Astrocyte of the cerebellum (primary cell): ENCODE data around the gene ARRB1.

ENCODE experiments used
- DNase-seq: peaks from one replicate; pipeline ENCODE4 v3.0.0-alpha.2; 2011; ENCODE audit warnings: low read depth
- H3K4me3 ChIP-seq: 2 replicates; pipeline ENCODE4 v1.5.1; 2011; ENCODE audit warnings: mild to moderate bottlenecking, low read depth, low read length, moderate library complexity
- in situ Hi-C: cut with HindIII; loops from 2 replicates; pipeline ENCODE4 v1.10.0; 2017; ENCODE audit warnings: low sequenced_read_pairs
- TF ChIP-seq, protein P1 (sequence below): IDR thresholded peaks from 2 replicates; pipeline ENCODE4 v1.5.1; 2012; ENCODE audit warnings: low read length, low read depth, moderate library complexity, mild to moderate bottlenecking; ENCODE audit errors: missing control alignments

Gene ARRB1

DNA sequence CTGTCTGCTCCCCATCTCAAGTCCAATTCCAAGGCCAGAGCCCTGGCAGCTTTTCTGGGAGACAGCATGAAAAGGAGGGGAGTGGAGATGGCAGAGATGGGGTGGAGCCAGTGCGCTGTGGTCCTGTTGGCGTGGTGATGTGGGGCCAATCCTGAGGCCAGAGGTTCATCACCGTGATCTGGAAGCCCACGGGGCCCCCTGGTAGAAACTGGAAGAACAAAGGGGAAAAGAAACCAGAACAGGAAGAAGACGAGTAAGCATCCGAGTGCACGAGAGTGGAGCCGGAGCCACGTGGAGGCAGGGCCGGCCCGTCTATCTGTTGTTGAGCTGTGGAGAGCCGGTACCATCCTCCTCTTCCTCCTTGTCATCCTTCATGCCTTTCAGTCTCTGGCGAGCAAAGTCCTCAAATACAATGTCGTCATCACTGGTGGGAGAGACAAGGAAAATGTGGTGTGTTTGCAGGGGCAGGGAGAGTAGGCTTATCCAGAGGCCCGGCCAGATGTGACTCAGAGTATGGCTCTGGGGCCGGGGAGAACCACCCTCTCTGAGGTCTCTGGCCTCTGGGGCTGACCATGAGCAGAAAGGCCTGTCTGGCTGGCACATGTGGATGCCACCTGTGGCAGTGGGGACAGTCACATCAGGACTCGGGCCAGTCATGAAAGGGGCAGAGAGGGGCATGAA is 85.5 kb downstream of the ARRB1 start:
- TF ChIP-seq, protein P1, sequence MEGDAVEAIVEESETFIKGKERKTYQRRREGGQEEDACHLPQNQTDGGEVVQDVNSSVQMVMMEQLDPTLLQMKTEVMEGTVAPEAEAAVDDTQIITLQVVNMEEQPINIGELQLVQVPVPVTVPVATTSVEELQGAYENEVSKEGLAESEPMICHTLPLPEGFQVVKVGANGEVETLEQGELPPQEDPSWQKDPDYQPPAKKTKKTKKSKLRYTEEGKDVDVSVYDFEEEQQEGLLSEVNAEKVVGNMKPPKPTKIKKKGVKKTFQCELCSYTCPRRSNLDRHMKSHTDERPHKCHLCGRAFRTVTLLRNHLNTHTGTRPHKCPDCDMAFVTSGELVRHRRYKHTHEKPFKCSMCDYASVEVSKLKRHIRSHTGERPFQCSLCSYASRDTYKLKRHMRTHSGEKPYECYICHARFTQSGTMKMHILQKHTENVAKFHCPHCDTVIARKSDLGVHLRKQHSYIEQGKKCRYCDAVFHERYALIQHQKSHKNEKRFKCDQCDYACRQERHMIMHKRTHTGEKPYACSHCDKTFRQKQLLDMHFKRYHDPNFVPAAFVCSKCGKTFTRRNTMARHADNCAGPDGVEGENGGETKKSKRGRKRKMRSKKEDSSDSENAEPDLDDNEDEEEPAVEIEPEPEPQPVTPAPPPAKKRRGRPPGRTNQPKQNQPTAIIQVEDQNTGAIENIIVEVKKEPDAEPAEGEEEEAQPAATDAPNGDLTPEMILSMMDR: no peak
- no peak overlapping the region for H3K4me3 ChIP-seq
- no peak for DNase-seq
- in situ Hi-C loops: no loop called here

DNA sequence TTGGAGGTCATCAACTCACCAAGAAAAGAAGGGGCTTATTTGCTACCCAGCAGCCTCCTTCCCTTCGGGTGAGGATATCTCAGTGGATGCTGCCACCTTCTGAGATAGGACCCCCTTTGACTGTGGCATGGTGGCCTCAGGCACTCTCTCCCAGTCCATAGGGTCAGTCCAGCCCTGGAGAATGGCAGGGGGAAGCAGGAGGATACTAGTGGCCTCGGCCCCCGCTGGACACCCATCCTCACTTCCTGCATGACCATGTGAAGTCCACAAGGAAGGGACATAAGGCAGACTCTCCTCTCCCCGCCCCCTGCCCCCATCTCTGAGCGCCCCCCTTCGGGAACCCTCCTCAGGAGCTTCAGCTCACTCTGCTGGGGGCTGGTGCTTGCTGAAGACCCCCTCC is 86.5 kb downstream of the ARRB1 start:
- no peak overlapping the region for H3K4me3 ChIP-seq
- in situ Hi-C loops: no loop called here
- DNase-seq: no peak

DNA sequence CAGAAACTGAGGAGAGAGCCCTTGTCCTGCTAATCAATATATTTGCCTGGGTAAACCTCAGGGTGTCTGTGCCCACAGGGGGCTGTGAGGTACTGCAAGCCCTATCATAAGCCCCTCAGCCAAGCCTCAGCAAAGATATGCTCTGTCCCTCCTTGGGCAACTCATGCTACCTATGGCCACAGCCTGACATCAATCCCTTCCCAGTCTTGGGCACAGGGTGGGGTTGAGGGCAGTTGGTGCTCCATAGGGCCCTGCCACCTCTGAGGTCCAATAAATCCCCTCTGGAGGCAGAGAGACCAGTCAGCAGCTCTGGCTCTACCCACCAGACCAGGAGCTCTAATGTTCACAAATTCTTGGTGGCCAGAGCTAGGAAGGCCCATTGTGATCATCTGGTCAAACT is 87.1 kb downstream of the ARRB1 start:
- TF ChIP-seq, protein P1: no peak
- no peak for DNase-seq
- no peak overlapping the region for H3K4me3 ChIP-seq
- in situ Hi-C loops: no loop called here

More for the DNA sequence above, 86.5 kb downstream of the ARRB1 start:
- TF ChIP-seq, protein P1: no peak

DNA sequence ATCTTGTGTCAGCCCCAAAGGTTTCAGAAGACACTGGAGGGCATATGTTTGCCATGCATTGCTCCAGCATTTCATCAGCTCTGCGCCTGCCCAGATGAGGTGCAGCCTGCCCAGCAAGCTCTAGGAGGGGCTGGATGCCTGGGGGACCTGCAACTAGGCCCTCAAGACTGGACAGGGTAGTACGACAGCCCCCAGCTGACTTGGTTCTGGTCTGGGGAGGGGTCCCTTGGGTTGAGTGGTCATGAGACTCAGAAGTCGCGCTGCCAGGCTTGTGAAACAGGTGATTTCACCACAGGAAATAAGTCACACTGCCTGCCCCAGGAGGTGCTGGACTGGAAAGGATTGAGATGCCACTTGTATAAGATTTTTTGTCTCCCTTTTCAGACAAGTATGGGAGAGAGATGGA is 87.5 kb downstream of the ARRB1 start:
- in situ Hi-C loops: no loop called here
- TF ChIP-seq, protein P1: no peak
- no peak for DNase-seq

DNA sequence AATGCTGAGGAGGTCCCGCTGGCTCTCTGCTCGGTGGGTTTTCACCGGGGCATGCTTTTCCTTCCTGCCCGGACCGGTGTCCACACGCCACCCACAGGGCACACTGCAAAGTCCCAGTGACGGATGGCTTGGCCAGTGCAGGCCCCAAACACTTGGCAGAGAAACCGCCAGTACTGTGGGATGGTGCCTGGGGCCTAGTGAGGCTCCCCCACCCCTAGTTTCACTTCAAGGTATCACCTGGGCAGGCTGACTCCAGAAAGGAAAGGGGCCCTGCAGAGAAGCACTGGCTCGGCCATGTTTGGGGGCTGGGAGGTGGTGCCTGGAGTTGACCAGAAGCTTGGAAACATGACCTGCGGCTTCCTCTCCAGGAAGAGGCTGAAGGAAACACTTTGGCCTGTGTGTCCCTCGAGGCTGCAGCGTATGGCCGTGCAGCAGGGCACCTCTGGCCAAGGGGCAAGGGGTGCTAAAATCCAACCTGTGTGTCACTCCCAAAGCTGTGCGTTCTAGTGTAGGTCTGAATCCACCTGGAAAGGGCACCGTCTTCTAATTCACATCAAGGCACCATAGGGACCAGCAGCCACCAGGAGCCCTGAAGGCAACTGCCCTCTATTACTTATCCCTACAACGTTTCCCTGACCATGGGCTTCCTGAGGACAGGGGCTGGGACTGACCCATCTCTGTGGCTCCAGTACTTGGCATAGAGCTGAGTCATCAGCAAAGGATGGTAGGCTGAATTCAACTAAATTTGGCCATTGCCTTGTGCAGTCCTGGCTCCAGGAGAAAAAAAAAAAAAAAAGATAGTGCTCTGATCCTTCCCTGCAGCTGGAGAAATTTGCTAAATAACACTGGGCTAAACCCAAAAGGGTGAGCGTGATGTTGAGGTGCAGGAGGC is 88.3 kb downstream of the ARRB1 start:
- H3K4me3 ChIP-seq: no peak overlapping the region

More for the DNA sequence above, 87.5 kb downstream of the ARRB1 start:
- H3K4me3 ChIP-seq: no peak overlapping the region

DNA sequence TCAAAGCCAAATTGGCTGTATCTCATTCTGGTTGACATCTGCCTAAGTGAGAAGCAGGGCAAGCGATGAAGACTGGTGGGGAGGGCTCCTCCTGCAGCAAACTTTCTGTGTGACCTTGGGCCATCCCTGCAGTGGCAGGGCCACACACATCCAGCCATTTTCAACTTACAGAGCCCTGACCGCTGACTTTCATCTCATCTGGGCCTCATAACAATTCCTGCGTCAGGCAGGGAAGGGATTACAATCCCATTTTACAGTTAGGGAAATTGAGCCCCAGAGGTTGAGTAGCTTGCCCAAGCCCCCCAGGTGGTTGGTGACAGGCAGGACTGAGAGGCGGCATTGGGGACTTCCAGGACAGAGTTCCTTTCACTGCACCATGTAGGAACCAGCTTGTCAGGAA is 89.0 kb downstream of the ARRB1 start:
- H3K4me3 ChIP-seq: no peak overlapping the region
- no peak for DNase-seq
- TF ChIP-seq, protein P1: no peak
- in situ Hi-C loops: no loop called here

More for the DNA sequence above, 88.3 kb downstream of the ARRB1 start:
- DNase-seq: no peak
- TF ChIP-seq, protein P1: no peak
- in situ Hi-C loops: no loop called here
